Spleen (tissue), 11 donors: ENCODE results near the gene RPL14. TPM values are rescaled to one million over a fixed set of nuclear protein-coding genes. Genes with fewer than 3 reads are reported as not detected.

Source experiments
- DNase-seq: peaks from one replicate; pipeline ENCODE4 v3.0.0-alpha.2; 2020
- H3K27ac ChIP-seq, 8 donors: fragments of 200-600 bp; sonication (generic) in 7 of 8; 1 replicate in 4 of 8; 2 replicates in 4 of 8; pipeline versions ENCODE4 v1.5.0 to v1.8.0; 2016 to 2021; ENCODE audit warnings: inconsistent platforms in 4 of 8, mild to moderate bottlenecking in 4 of 8, moderate library complexity in 1 of 8
- H3K27me3 ChIP-seq, 7 donors: fragments of 200-600 bp; sonication (generic) in 6 of 7; replicated peaks in 1 of 7; 1 replicate in 4 of 7; 2 replicates in 3 of 7; pipeline versions ENCODE4 v1.5.0 to v1.8.0; 2016 to 2021; ENCODE audit warnings: inconsistent platforms in 3 of 7, mild to moderate bottlenecking in 1 of 7
- H3K36me3 ChIP-seq, 6 donors: fragments of 200-600 bp; sonication (generic) in 5 of 6; 1 replicate in 4 of 6; 2 replicates in 2 of 6; pipeline versions ENCODE4 v1.5.0 to v1.8.0; 2016 to 2021; ENCODE audit warnings: inconsistent platforms in 2 of 6
- H3K4me1 ChIP-seq, 6 donors: fragments of 200-600 bp; sonication (generic) in 5 of 6; 1 replicate in 3 of 6; 2 replicates in 3 of 6; pipeline versions ENCODE4 v1.5.0 to v1.8.0; 2016 to 2021; ENCODE audit warnings: inconsistent platforms in 3 of 6
- H3K4me3 ChIP-seq, 8 donors: fragments of 200-600 bp; sonication (generic) in 7 of 8; 1 replicate in 4 of 8; 2 replicates in 4 of 8; pipeline versions ENCODE4 v1.5.0 to v1.8.0; 2016 to 2021; ENCODE audit warnings: inconsistent platforms in 4 of 8, mild to moderate bottlenecking in 4 of 8, moderate library complexity in 2 of 8
- H3K9me3 ChIP-seq, 8 donors: fragments of 200-600 bp; sonication (generic) in 7 of 8; 1 replicate in 4 of 8; 2 replicates in 4 of 8; pipeline versions ENCODE4 v1.5.0 to v1.8.0; 2016 to 2021; ENCODE audit warnings: inconsistent platforms in 4 of 8
- CTCF ChIP-seq, 11 experiments: fragments of 200-600 bp in 7 of 11; fragments of 450-650 bp in 4 of 11; sonication (generic) in 4 of 11; IDR thresholded peaks in 8 of 11; conservative IDR thresholded peaks in 3 of 11; 1 replicate in 7 of 11; 2 replicates in 4 of 11; pipeline versions ENCODE4 v1.4.0 to v1.8.0; 2016 to 2021; ENCODE audit warnings: antibody characterized with exemption in 11 of 11, inconsistent platforms in 4 of 11, mild to moderate bottlenecking in 1 of 11
- POLR2A ChIP-seq, 3 donors: fragments of 450-650 bp; IDR thresholded peaks; one replicate each; pipeline ENCODE4 v1.5.1; 2017; ENCODE audit warnings: antibody characterized with exemption in 3 of 3, mild to moderate bottlenecking in 1 of 3
- WGBS, 5 donors: extraction: QIAGEN DNeasy Blood & Tissue Kit in 3 of 5; methylation state at CpG; one replicate each; pipeline versions ENCODE4 v1.1.5 to v1.1.7; 2013 to 2018; 5-methylcytosine and 5-hydroxymethylcytosine counted together
- intact Hi-C: fragments of 100-400 bp; cut with DNase I; formaldehyde crosslinking; loops from one replicate; pipeline ENCODE4 v1.15.0; 2023; ENCODE audit warnings: low total_unique reads
- polyA plus RNA-seq, 3 donors: library from polyadenylated mRNA; stranded (reverse); fragments of 200-250 nt; gene quantifications; one replicate each; pipeline ENCODE4 v1.2.1, GENCODE V29; 2013
- small RNA-seq, 4 donors: library from RNA; depleted of rRNA; stranded (forward); fragments of <200 nt; gene quantifications; one replicate each; pipeline ENCODE3, GENCODE V24; 2016
- total RNA-seq, 7 donors: library from RNA; depleted of rRNA in 3 of 7; stranded (reverse); fragments of >200 nt in 3 of 7; fragmentation: NEBNext Ultra II Directional in 4 of 7; extraction: Animal tissue kit (Norgen Biotek cat#: 25700) in 4 of 7; gene quantifications; one replicate each; pipeline versions ENCODE4 v1.1.0 to v1.2.1, GENCODE V29; 2016 to 2021
- donor health status: healthy with polysubstance abuse.
- donor health status: DM: no; HTN: no; CAD: no; lungs with moderate emphysema.
- donor health status: DM: no; HTN: no; CAD: no.
- donor health status: Bipolar disorder and iron deficiency.
- donor health status: healthy.
- donor health status: DM: no; HTN: no; CAD: no.
- donor health status: DM: yes; HTN: yes; CAD: no.

Gene RPL14
- total and polyA plus RNA-seq, 10 donors = 292 to 2,856 (median 1,317) TPM

GRCh38 chr3:40518067-40518466 is 60.9 kb downstream of the RPL14 start:
- no peak for DNase-seq
- H3K4me1 ChIP-seq = no peaks in the 10 kb centered on the region
- intact Hi-C loops = no loop called here
- H3K4me3 ChIP-seq = no peak overlapping the region
- TF ChIP-seq CTCF (IDR thresholded peaks at IDR 0.05 in 8 of 11, conservative IDR thresholded peaks at IDR 0.05 in 3 of 11) = no peak
- TF ChIP-seq POLR2A (IDR thresholded peaks at IDR 0.05) = no peak
- no peaks in the 10 kb centered on the region for H3K9me3 ChIP-seq
- 85 to 98% (median 96%) methylated on average over 1 of the region's 1 CpG for WGBS, 5 donors
- no peak overlapping the region for H3K27ac ChIP-seq
- no peaks in the 10 kb centered on the region for H3K27me3 ChIP-seq
- peaks cover 0 to 36% (median 12%) of the 10 kb centered on the region in 6 donors for H3K36me3 ChIP-seq

Small RNA genes within 50 kb of the gene (small RNA-seq; reads per million reads assigned to genes)
- 0 to 0.28 (median 0.10) reads per million in 4 donors for gene RNU5B-2P

Other genes with a start within 250 kb of the RPL14 start
- gene EIF1B, start 147.6 kb upstream of the RPL14 start, total RNA-seq = 10 to 100 TPM; 46.0 to 65.1 (median 54.1) TPM
- gene EIF1B, start 147.6 kb upstream of the RPL14 start, polyA plus RNA-seq = 10 to 100 TPM; 45.8 to 82.9 (median 51.1) TPM
- gene ENTPD3, start 70.2 kb upstream of the RPL14 start, total RNA-seq = 1 to 10 TPM; 1.6 to 4.8 (median 2.2) TPM
- under 1 TPM; 0.32 to 0.35 (median 0.33) TPM for gene ENTPD3, start 70.2 kb upstream of the RPL14 start, polyA plus RNA-seq
- 10 to 100 TPM in 6 of 7 donors, 1 to 10 TPM in 1; 8.5 to 20.3 (median 12.8) TPM for gene ZNF619, start 19.8 kb downstream of the RPL14 start, total RNA-seq
- 1 to 10 TPM in 2 of 3 donors, under 1 TPM in 1; 0.89 to 2.4 (median 1.0) TPM for gene ZNF619, start 19.8 kb downstream of the RPL14 start, polyA plus RNA-seq
- gene ZNF620, start 48.7 kb downstream of the RPL14 start, total RNA-seq = 1 to 10 TPM; 1.8 to 7.4 (median 5.9) TPM
- 1 to 10 TPM; 1.2 to 2.4 (median 1.9) TPM for gene ZNF620, start 48.7 kb downstream of the RPL14 start, polyA plus RNA-seq
- gene ZNF621, start 67.6 kb downstream of the RPL14 start, total RNA-seq = 10 to 100 TPM; 18.0 to 28.0 (median 21.6) TPM
- 10 to 100 TPM in 2 of 3 donors, 1 to 10 TPM in 1; 7.3 to 11.8 (median 10.0) TPM for gene ZNF621, start 67.6 kb downstream of the RPL14 start, polyA plus RNA-seq